H4 (cell line): Measurements from ENCODE around the gene MLANA. TPM values are rescaled to one million over a fixed set of nuclear protein-coding genes. Genes with fewer than 3 reads are reported as not detected.

ENCODE experiments used
- DNase-seq: peaks from one replicate; pipeline ENCODE4 v3.0.0-alpha.2; 2015; ENCODE audit warnings: low spot score
- total RNA-seq: library from RNA; depleted of rRNA; stranded (reverse); fragments of >200 nt; shearing (Covaris generic); gene quantifications from 2 replicates; pipeline ENCODE4 v1.2.3, GENCODE V29; 2014

MLANA gene
- total RNA-seq, 1 experiment from 2014 or later: not detected

DNA sequence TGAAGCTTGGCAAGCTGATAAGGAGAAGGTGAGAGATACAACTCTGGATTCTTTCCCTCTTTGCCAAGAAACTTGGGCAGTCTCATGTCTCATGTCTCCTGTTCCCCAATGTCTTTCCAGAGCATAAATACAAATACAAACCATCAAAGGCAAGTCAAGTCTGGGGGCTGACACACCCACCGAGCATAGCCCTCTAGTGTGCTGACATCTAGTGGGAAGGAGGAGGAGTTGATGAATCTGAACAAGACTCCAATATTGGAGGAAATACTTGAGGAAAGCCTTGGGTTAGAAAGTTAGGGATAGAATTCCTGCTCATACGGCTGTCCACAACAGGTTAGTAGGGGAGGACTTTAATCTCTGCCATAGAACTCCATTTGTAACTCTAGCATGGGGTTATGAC is 8.6 kb downstream of the MLANA start:
- DNase-seq: no peak

DNA sequence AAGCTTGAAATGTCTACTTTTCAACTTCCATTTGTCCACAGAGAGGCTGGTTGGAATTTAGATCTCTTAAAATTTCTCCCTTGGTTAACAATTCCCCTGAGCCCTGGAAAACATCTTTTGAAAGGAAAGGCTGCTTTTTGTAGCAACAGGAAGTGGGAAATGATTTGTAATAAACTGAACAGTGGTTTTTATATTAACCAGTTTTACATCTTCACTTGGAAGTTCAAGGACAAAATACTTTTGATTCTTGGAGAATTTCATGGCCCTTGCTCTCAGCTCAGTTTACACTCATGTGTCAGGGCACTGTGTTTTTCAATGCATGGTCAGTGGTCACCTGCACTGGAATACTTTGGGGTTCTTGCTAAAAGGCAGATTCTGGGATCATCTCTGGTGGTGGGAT is 9.9 kb downstream of the MLANA start:
- no peak for DNase-seq

DNA sequence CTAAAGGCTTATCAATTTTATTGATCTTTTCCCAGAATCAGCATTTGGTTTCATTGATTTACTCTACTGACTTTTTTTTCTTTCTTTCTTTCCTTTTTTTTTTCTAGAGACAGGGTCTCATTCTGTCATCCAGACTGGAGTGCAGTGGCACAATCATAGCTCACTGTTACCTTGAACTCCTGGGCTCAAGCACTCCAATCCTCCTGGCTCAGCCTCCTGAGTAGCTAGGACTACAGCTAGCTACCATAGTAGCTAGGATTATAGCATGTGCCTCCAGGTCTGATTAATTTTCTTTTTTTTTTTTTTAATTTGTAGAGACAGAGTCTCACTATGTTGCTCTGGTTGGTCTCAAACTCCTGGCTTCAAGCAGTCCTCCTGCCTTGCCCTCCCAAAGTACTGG is 11.7 kb downstream of the MLANA start:
- DNase-seq: no peak

DNA sequence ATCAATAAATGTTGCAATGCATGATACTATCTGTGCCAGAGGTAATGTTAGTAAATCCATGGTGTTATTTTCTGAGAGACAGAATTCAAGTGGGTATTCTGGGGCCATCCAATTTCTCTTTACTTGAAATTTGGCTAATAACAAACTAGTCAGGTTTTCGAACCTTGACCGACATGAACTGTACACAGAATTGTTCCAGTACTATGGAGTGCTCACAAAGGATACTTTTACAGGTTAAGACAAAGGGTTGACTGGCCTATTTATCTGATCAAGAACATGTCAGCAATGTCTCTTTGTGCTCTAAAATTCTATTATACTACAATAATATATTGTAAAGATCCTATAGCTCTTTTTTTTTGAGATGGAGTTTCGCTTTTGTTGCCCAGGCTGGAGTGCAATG is 18.2 kb downstream of the MLANA start:
- DNase-seq: no peak

DNA sequence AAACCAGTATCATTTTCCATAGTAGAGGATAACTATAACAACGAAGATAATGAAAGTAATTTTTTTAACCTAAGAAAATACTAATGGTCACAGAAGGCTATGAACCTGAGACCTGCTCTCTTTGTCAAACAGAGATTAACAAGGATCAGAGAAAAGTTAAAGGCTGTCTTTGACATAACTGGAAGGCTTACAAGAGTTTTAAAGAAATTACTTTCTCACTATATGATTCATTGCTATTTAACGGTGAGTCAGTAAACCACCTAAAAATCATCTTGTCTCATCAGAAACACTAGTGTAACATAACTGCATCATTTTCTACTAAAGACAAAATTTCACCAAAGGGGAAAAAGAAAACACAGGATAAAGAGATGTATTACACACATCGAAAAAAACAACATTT is 19.3 kb downstream of the MLANA start:
- no peak for DNase-seq

DNA sequence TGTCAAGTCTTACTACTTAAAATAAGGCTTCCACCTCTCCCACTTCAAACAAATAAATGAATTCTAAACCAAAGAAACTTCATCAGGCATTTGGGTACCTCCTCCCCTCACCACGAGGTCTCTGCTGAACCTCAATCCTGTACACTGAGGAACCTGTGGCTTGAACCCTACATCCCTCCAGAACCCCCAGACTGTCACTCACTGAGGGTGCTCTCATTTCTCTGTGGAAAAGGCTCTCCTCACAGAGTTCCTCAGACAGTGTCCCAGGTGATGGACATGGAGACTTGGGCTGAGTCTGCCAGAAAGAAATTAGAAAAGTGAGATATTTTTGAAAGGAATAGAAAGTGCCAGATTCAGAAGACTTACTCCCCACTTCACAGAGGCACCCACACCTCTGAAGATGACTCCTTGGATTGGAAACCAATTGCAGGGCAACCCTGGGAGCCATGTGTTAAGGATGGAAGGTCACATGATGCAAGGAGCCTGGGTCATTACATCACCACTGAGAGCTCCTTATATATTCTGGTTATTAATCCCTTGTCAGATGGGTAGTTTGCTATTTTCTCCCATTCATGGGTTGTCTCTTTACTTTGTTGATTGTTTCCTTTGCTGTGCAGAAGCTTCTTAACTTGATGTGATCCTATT is 19.8 kb downstream of the MLANA start:
- DNase-seq: no peak

DNA sequence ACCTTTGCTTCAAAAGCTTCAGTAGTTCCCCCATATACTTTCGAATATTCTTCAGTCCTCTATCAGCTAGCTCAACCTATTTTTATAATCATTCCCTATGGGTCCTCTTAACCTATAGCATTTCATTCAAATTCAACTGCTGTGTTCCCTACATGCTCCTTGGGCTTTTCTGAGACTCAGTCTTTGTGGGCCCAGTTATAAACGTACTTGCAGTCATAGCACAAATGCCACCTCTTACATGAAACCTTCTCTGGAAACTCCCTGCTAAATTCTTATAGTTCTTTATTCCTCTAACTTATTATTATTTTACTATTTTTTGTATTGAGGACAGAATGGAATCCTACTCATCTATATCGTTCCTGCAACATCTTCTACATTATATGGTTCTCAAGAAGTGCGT is 24.7 kb downstream of the MLANA start:
- DNase-seq: no peak

DNA sequence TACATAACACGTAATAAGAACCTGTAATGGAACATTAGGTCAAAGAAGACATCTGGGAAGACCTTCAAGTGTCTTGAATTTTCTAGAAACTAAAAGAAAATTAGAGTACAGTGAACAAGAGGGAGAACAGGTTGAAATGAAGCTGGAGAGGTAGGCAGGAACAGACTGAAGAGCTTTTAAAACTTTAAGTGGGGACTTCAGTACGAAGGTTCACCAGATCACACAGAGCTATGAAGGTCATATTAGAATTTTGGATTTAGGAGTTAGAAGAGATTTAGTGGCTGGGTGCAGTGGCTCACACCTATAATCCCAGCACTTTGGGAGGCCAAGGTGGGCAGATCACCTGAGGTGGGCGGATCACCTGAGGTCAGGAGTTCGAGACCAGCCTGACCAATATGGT is 26.6 kb downstream of the MLANA start:
- no peak for DNase-seq

DNA sequence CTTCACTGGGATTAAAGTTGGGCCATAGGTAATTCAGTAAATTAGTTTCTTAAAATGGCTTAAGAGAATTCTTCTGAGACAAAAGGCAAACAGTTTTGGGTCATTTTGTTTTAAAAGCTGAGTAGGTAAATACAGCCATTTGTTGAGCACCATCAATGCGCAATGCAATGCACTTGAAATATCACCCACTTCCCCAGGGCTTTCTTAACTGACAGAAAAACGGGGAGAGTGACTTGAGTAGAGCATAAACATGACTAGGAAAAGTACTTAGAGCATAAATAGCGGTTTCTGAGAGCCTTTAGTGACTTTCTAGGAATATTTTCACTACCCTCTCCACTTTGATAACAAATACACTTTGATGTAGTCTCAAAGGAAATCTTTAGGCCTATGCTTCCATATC is 27.2 kb downstream of the MLANA start:
- no peak for DNase-seq

DNA sequence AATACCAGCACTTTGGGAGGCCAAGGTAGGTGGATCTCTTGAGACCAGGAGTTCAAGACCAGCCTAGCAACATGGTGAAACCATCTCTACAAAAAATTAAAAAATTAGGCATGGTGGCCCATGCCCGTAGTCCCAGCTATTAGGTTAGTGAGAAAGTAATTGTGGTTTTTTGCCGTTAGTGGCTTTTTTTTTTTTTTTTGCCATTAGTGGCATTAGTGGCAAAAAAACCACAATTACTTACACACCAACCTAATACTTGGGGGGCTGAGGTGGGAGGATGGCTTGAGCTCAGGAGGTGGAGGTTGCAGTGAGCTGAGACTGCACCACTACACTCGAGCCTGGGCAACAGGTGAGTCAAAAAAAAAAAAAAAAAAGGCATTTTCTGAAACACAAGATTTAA is 27.8 kb downstream of the MLANA start:
- DNase-seq: no peak

DNA sequence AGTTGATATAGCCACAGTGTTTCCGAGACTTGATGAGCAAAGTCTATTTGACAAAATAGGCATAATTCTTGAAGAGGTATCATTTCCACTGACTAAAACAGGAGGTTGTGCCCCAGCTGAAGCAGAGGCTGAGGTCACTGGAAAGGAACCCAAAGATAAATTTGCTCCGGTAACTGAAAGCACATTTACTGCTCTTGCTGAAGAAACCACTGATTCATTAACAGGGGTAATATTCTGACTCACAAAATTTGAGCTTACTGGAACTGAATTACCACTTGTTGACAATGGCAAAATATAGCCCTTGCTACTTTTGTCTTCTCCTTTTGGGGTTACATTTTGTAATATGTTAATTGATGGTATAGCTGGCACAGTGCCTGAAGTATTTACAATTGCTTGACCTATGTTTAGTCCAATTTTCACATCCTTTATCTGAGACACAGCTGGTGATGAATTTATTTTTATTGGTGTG is 30.2 kb downstream of the MLANA start:
- no peak for DNase-seq

DNA sequence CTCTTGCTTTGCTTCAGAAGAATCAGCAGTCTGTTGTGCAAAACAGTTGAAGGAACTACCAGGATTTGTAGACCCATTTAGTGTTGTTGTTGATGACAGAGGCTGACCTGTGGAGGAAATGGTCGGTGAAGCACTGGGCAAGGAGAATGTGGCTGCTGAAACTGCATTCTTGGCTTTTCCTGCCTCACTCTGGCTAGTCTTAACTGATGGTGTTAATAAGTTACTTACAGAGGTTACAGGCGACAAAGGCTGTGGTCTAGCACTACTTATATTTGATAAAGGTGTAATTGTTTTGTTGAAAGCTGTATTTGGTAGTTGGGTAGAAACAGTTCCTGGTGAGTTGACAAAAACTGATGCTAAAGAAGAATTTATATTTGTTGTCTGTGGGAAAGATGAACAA is 31.5 kb downstream of the MLANA start:
- DNase-seq: no peak

DNA sequence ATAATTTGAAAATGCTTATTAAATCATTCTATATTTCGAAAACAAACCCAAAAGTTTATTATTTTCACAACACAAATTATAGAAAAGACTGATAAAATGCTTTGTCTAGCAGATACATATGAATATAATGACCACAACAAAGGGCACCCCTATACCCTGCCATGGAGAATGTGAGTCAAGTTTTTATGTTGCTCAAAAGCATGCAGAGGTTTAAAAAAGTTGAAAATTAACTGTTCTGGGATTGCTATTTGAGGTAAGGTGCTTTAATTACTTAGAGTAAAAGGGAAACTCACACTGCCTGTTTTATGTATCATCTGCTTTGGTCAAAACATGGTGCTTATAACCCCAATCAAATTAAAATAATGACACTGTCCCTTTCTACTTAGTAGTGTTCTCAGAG is 41.0 kb downstream of the MLANA start:
- no peak for DNase-seq

DNA sequence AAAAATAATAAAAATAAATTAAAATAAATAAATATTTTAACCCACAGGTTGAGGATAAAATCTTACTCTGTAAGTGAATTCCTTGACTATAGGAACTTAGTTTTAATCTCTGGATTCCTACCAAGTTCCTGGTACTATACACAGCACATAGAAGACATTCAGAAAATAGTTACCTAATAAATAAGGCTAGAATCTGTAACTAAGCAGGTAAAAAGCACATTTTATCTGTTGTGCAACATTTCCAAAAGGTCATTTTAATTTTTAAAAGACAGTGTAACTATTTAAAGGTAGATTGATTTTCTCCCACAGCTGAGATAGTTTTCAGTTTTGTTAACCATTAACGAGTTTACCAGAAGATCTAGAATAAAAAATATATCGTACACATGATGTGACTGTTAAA is 47.8 kb downstream of the MLANA start:
- no peak for DNase-seq

DNA sequence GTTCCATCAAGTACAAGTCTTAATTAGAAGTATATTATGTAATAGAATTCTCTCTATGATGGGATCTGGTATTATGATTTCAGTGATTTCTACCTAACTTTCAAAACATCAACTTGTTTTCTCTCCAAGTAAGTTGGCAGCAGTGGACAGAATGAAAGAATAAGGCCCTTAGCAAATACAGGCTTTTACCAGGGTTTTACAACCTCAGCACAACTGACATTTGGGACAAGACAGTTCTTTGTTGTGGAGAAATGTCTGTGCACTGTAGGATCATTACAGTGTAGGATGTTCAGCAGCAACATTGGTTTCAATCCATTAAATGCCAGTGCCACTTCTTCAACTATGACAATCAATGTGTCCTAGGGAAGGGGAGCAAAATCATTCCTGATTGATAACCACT is 48.8 kb downstream of the MLANA start:
- DNase-seq: no peak

DNA sequence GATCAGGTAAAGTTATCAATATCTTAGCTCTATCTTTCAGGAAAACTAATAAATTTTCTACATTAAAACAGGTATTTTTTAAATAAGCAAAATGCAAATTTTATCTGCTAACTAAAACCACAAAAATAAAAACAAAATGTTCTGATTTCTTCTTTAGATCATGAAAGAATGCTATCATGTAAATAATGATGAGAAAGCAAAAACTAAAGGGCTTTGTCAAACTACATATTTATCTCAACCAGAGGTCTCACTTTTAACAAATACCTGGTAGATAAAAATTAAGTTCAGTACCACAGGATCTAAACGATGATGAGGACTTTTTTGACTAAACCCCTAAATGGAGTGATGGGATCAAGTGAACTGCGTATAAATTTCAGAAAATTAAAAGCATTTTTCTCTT is 50.5 kb downstream of the MLANA start:
- no peak for DNase-seq

DNA sequence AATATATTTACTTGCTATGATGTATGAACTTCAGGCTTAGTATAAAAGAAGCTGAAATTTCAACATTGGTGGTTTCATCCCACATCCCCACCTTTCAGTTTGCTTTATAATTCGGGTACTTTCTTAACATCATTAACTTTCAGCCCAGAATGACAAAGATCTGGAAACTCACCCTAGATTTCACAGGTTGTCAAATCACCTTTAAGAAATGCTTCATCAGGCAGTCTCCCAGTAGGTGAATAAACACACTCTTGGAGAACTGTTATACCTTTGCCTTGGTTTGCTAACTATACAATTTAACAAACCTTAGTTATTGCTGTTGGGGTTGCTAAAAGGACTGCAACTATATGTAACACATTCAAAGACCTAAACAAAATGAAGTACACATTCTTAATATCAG is 54.4 kb downstream of the MLANA start:
- DNase-seq: no peak

DNA sequence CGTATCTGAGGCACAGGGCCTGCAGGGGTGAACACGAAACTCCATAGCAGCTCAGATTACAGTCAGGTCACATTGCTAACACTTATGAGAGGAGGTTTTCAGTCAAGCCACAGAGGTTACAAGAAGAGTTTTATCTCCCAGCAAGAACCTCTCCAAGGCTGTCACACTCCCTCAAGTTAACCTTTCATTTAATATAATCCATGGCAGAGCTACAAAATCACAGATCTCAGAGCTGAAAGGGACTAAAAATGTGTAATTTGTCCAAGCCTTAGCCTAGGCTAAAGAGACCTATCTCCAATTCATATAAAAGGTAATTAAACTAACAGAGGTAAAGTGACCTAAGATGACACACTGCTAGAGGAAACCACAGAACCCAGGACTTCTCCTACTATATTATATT is 57.2 kb downstream of the MLANA start:
- DNase-seq: peak; percentile 4

DNA sequence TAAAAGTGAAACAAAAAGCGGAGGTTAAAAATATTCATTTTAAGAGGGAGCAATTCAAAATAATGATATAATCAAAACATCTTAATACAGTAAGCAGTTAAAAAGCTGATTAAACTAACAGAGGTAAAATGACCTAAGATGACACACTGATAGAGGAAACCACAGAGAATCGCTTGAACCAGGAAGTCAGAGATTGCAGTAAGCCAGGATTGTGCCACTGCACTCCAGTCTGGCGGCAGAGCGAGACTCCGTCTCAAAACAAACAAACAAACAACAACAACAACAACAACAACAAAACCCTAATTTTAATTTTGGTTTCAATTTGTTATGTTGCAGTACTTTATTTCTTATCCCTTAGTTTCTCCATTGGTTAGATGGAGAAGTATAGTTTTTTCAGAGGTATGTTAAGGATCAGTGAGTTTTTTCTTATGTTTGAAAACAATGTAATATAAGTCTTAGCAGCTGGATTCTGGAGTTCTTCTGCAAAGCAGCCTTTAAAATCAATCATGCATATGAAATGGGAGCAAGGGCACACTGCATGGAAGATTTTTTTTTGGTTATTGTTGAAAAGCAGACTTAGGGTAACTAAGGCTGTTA is 58.5 kb downstream of the MLANA start:
- peak; percentile 6 for DNase-seq

DNA sequence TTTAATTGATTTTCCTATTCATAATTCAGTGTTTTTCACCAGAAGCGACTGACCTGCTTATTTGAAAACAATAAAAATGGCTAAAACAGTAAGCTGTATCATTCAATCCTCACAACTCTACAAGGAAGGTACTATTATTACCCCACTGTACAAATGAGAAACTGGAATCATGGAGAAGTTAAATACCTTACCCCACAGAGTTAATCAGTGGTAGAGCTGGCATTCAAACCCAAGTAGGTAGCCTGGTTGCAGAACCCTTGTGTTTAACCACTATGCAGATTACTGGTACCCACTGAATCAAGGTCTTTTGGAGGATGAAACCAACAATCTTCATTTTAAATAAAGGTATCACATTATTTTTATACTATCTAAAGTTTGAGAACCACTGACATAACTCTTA is 59.6 kb downstream of the MLANA start:
- no peak for DNase-seq

DNA sequence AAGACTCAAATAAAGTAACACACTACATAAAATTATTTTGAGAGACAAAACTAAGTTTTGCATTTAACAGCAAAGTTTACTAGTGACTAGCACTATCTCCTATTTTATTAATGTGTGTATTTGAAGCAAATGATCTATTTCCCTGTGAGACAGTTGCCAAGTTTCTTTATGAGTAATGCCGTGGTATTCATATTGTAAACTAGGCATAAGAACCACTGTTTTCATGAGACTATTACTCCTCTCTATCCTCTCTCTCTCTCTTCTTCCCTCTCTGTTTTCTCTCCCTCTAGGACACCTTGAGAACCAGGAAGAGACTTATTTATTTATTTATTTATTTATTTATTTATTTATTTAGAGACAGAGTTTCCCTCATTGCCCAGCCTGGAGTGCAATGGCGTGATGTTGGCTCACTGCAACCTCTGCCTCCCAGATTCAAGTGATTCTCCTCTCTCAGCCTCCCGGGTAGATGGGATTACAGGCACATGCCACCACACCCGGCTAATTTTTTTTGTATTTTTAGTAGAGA is 61.1 kb downstream of the MLANA start:
- DNase-seq: no peak

DNA sequence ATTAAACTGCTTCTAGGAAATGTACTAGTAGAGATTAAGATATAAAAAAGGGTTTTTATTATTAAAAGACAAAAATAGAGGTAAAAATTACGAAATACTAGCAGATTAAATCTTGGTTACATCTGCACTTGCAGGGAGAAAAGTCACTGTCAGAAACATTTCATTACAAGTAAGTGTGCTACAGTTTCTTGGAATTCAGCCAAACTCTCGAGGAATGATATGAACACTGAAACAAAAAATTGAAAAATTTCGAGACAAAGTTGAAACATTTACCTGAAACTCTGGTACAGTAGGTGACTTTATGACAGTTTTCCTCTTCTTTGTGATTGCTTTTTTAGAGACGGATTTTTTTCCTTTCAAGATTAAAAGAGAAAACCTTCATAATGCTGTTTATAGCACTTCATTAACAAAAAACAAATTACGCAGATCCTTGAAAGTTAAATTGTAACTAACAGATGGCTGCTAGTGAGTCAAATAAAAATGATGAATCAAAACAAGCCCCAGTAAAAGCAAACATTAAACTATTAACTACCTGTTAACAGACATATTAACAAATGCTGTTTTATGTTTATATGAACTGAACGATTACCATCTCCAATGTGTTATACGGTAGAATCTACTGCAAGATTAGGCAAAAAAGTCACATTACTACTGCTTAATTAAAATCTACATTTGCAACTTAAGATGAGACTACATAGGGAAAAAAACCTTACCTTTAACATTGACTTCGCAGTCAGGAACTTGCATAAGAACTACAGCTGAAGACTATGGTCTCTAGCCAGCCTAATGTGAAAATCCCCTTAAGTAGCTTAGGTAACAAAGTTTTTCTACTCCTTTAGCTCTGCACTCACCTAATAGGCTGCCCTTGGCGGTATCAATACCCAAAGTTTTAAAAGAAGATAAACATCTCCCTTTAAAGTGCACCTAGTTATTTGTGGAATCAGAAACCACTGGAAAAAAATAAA is 63.3 kb downstream of the MLANA start:
- no peak for DNase-seq

DNA sequence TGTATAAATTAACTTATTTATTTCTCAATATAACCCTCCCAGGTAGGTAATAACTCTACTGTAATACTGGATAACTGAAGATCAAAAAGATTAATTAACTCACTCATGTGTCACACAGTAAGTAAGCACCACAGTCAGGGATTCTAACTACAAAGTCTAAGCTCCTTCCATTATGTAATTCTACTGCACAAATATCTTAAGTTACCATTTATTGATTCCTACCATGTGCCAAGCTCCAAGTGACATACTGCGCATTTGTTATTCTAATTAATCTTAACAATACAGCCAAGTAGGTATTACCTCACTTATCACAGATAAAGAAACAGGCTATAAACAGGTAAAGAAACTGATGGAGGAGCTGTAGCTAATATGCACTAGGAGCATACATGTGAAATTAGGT is 66.5 kb downstream of the MLANA start:
- DNase-seq: no peak
